OCI-LY7 (cell line): ENCODE data around the gene ELK1.

Experiments
- CTCF ChIP-seq: fragments of 200-600 bp; sonication (generic); conservative IDR thresholded peaks from 2 replicates; pipeline ENCODE4 v1.5.1; 2014; ENCODE audit warnings: mild to moderate bottlenecking, antibody characterized with exemption, low read length, moderate library complexity, mixed read lengths
- EZH2phosphoT487 ChIP-seq: fragments of 200-600 bp; sonication (generic); IDR thresholded peaks from 2 replicates; pipeline ENCODE4 v1.6.1; 2018; ENCODE audit warnings: low read depth, borderline replicate concordance, mild to moderate bottlenecking, mixed run types, antibody characterized with exemption, low read length, moderate library complexity, mixed read lengths

- no peak for TF ChIP-seq CTCF
- TF ChIP-seq EZH2phosphoT487, result no peak
Measured at GRCh38 chrX:47649271-47649670, 1.1 kb downstream of the ELK1 start.
